A549 (cell line): ENCODE data around the gene DEPDC5. TPM values are rescaled to one million over a fixed set of nuclear protein-coding genes. Genes with fewer than 3 reads are reported as not detected.

Experiments used
- ATAC-seq, 2 experiments: fragments of 200-7000 bp in 1 of 2; fragments of >200 bp in 1 of 2; cut with Nextera tagmentation in 1 of 2; cut with Tn5 transposase in 1 of 2; 3 replicates each; pipeline versions ENCODE4 v1.8.0 to v1.9.1; 2018 to 2020; ENCODE audit warnings: mild to moderate bottlenecking in 1 of 2, moderate library complexity in 1 of 2
- CTCF ChIA-PET: fragments of 300-600 bp; sonication (Branson Sonifier 250); formaldehyde crosslinking; extraction: SDS; loops from one replicate; lab custom pipeline; 2021; ENCODE audit warnings: antibody characterized with exemption, inconsistent platforms; lab: Yijun Ruan, JAX
- POLR2A ChIA-PET: fragments of 350-600 bp; formaldehyde crosslinking; extraction: SDS; loops from one replicate; lab custom pipeline; 2021; ENCODE audit warnings: antibody characterized with exemption, inconsistent platforms; lab: Yijun Ruan, JAX
- DNase-seq, 2 experiments: peaks; one replicate each; pipeline versions ENCODE4 v3.0.0 to v3.0.0-alpha.2; 2011 to 2016; ENCODE audit warnings: low read depth in 1 of 2, low spot score in 1 of 2
- FAIRE-seq: peaks from 2 replicates; lab custom pipeline; 2011; peaks lifted over from hg19 to GRCh38; lab: Jason Lieb, UNC
- H3K27ac ChIP-seq, 2 experiments: fragments of >200 bp; sonication (Bioruptor Twin); formaldehyde crosslinking; 3 replicates each; pipeline ENCODE4 v1.5.1; 2016 to 2017
- H3K4me1 ChIP-seq: fragments of >200 bp; sonication (Bioruptor Twin); formaldehyde crosslinking; 3 replicates; pipeline ENCODE4 v1.6.1; 2016
- H3K4me2 ChIP-seq: fragments of >200 bp; sonication (Bioruptor Twin); formaldehyde crosslinking; 3 replicates; pipeline ENCODE4 v1.6.1; 2016
- H3K4me3 ChIP-seq: fragments of >200 bp; sonication (Bioruptor Twin); formaldehyde crosslinking; 3 replicates; pipeline ENCODE4 v1.5.1; 2016
- H3K9me3 ChIP-seq: fragments of >200 bp; sonication (Bioruptor Twin); formaldehyde crosslinking; 3 replicates; pipeline ENCODE4 v1.6.1; 2016
- ATOH8 ChIP-seq: fragments of 250-450 bp; sonication (Bioruptor Pico); IDR thresholded peaks from 2 replicates; pipeline ENCODE4 v1.5.0; 2020; ENCODE audit warnings: low read depth, mild to moderate bottlenecking, moderate library complexity
- BCL3 ChIP-seq: fragments of >200 bp; sonication (Bioruptor Twin); formaldehyde crosslinking; IDR thresholded peaks from 3 replicates; pipeline ENCODE4 v1.6.1; 2016
- BHLHE40 ChIP-seq: IDR thresholded peaks from 2 replicates; pipeline ENCODE4 v1.6.1; 2012; ENCODE audit warnings: low read depth, low read length, inconsistent platforms
- CHD2 ChIP-seq: fragments of 150-350 bp; IDR thresholded peaks from 2 replicates; pipeline ENCODE4 v1.6.1; 2014; ENCODE audit warnings: low read length; ENCODE audit not compliant: partially characterized antibody
- CTCF ChIP-seq: fragments of >200 bp; sonication (Bioruptor Twin); formaldehyde crosslinking; IDR thresholded peaks from 3 replicates; pipeline ENCODE4 v1.5.1; 2016
- EHF ChIP-seq: fragments of 250-450 bp; sonication (Bioruptor Pico); IDR thresholded peaks from 2 replicates; pipeline ENCODE4 v1.5.0; 2020; ENCODE audit warnings: mild to moderate bottlenecking
- EP300 ChIP-seq, 2 experiments: fragments of >200 bp; sonication (Bioruptor Twin); formaldehyde crosslinking; IDR thresholded peaks; 2 replicates in 1 of 2; 3 replicates in 1 of 2; pipeline ENCODE4 v1.6.1; 2016 to 2017
- FOSB ChIP-seq: fragments of 250-450 bp; sonication (Bioruptor Pico); IDR thresholded peaks from 2 replicates; pipeline ENCODE4 v1.5.0; 2020; ENCODE audit warnings: mild to moderate bottlenecking, moderate library complexity
- FOSL2 ChIP-seq, 2 experiments: fragments of 450-650 bp in 1 of 2; fragments of >200 bp in 1 of 2; sonication (Bioruptor Twin) in 1 of 2; formaldehyde crosslinking; IDR thresholded peaks; 2 replicates each; pipeline versions ENCODE4 v1.5.0 to v1.6.1; 2016 to 2020; ENCODE audit warnings: mild to moderate bottlenecking in 1 of 2, moderate library complexity in 1 of 2
- HDAC2 ChIP-seq: fragments of 200-600 bp; sonication (generic); IDR thresholded peaks from 2 replicates; pipeline ENCODE4 v1.6.1; 2016
- HEYL ChIP-seq: fragments of 250-450 bp; sonication (Bioruptor Pico); IDR thresholded peaks from 2 replicates; pipeline ENCODE4 v1.8.0; 2021; ENCODE audit warnings: mild to moderate bottlenecking, moderate library complexity
- HOXA7 ChIP-seq: fragments of 250-450 bp; sonication (Bioruptor Pico); IDR thresholded peaks from 2 replicates; pipeline ENCODE4 v1.5.0; 2020; ENCODE audit warnings: mild to moderate bottlenecking, moderate library complexity
- NPAS2 ChIP-seq: fragments of 250-450 bp; sonication (Bioruptor Pico); IDR thresholded peaks from 2 replicates; pipeline ENCODE4 v1.8.0; 2022; ENCODE audit warnings: mild to moderate bottlenecking, moderate library complexity, borderline replicate concordance
- NR3C1 ChIP-seq: fragments of >200 bp; sonication (Bioruptor Twin); formaldehyde crosslinking; IDR thresholded peaks from 3 replicates; pipeline ENCODE4 v1.6.1; 2017
- RCOR1 ChIP-seq: fragments of 150-350 bp; IDR thresholded peaks from 2 replicates; pipeline ENCODE4 v1.6.1; 2014; ENCODE audit warnings: antibody characterized with exemption, low read length, low read depth
- RNF2 ChIP-seq: fragments of 200-600 bp; sonication (generic); IDR thresholded peaks from 2 replicates; pipeline ENCODE4 v1.6.1; 2016; ENCODE audit warnings: low read depth, mild to moderate bottlenecking, antibody characterized with exemption, moderate library complexity, borderline replicate concordance
- SMC3 ChIP-seq: fragments of >200 bp; sonication (Bioruptor Twin); formaldehyde crosslinking; IDR thresholded peaks from 3 replicates; pipeline ENCODE4 v1.6.1; 2018; ENCODE audit warnings: inconsistent platforms
- SREBF2 ChIP-seq: fragments of 450-650 bp; IDR thresholded peaks from 2 replicates; pipeline ENCODE4 v1.6.1; 2014; ENCODE audit warnings: mild to moderate bottlenecking, moderate library complexity
- TFCP2L1 ChIP-seq: fragments of 250-450 bp; sonication (Bioruptor Pico); IDR thresholded peaks from 2 replicates; pipeline ENCODE4 v1.5.0; 2021; ENCODE audit warnings: mild to moderate bottlenecking
- TP53 ChIP-seq: fragments of 250-450 bp; sonication (Bioruptor Pico); IDR thresholded peaks from 2 replicates; pipeline ENCODE4 v1.5.0; 2021; ENCODE audit warnings: mild to moderate bottlenecking, moderate library complexity
- USF2 ChIP-seq: fragments of 450-650 bp; IDR thresholded peaks from 2 replicates; pipeline ENCODE4 v1.6.1; 2014; ENCODE audit warnings: antibody characterized with exemption
- ZC3H11A ChIP-seq: fragments of 450-650 bp; IDR thresholded peaks from 2 replicates; pipeline ENCODE4 v1.6.1; 2014; ENCODE audit warnings: antibody characterized with exemption, mild to moderate bottlenecking
- ZNF302 ChIP-seq: fragments of 250-450 bp; sonication (Bioruptor Pico); IDR thresholded peaks from 2 replicates; pipeline ENCODE4 v1.9.0; 2021; ENCODE audit warnings: inconsistent platforms, mild to moderate bottlenecking, moderate library complexity
- WGBS: methylation state at CpG from one replicate; pipeline ENCODE4 v1.1.6; 2017; ENCODE audit errors: missing lambda C conversion rate; 5-methylcytosine and 5-hydroxymethylcytosine counted together
- polyA plus RNA-seq, 4 experiments: library from polyadenylated mRNA; depleted of rRNA in 3 of 4; stranded (reverse); fragments of >200 nt; fragmentation: RNase III in 1 of 4; extraction: RNeasy Plus Mini Kit Qiagen cat#74134 plus additional on column Dnase treatment in 1 of 4; gene quantifications; 2 replicates in 3 of 4; 3 replicates in 1 of 4; pipeline ENCODE4 v1.2.3, GENCODE V29; 2011 to 2017

The DEPDC5 gene
- polyA plus RNA-seq, 2 of the 4 experiments (the other 2 are of a cell fraction), result 4.4 to 10.1 TPM

- 97% methylated on average over 2 of the region's 2 CpGs for WGBS
- TF ChIP-seq USF2 (no peak), SMC3 (no peak), FOSB (CRISPR knock-in tag) (no peak), ATOH8 (CRISPR knock-in tag) (no peak), CHD2 (no peak), SREBF2 (no peak), NPAS2 (CRISPR knock-in tag) (no peak), RCOR1 (no peak), BHLHE40 (no peak), EP300 (IDR thresholded peaks at IDR 0.05) (no peak), TFCP2L1 (CRISPR knock-in tag) (no peak), HOXA7 (CRISPR knock-in tag) (no peak), HEYL (CRISPR knock-in tag) (no peak)
- Histone ChIP-seq H3K27ac (no peak overlapping the region), H3K9me3 (no peaks in the 10 kb centered on the region), H3K4me2 (no peak overlapping the region), H3K4me3 (no peak overlapping the region), H3K4me1 (0 out of 3 replicates have a peak, but pooled peaks cover 4% of the 10 kb centered on the region)
- ATAC-seq, result no peak
- ChIA-PET POLR2A (no interaction called here), CTCF (no interaction called here)
- no peak for DNase-seq
- FAIRE-seq, result no peak
Observed at GRCh38 chr22:31736458-31736857, 17.4 kb upstream of the DEPDC5 start.

GRCh38 chr22:31737932-31738331, 15.9 kb upstream of the DEPDC5 start:
- Histone ChIP-seq H3K4me3 (no peak overlapping the region), H3K4me1 (no peaks in the 10 kb centered on the region), H3K27ac (no peak overlapping the region), H3K9me3 (no peaks in the 10 kb centered on the region), H3K4me2 (no peak overlapping the region)
- ChIA-PET CTCF (no interaction called here), POLR2A (no interaction called here)
- FAIRE-seq, result no peak
- TF ChIP-seq RNF2 (no peak), HDAC2 (no peak), SMC3 (no peak), FOSL2 (IDR thresholded peaks at IDR 0.05) (no peak), FOSL2 (CRISPR knock-in tag; IDR thresholded peaks at IDR 0.05) (no peak), EHF (CRISPR knock-in tag) (no peak), BCL3 (no peak), TFCP2L1 (CRISPR knock-in tag) (no peak), NR3C1 (no peak), ZNF302 (no peak), TP53 (CRISPR knock-in tag) (no peak), EP300 (IDR thresholded peaks at IDR 0.05) (no peak), ZC3H11A (no peak), CHD2 (no peak), CTCF (no peak)
- DNase-seq, result no peak
- WGBS, result 94% methylated on average over 5 of the region's 5 CpGs
- ATAC-seq, result no peak
